GM19455 (cell line): Measurements from ENCODE around the gene SMG6.
"Not testable (repeated sequence)": the region's sequence is repeated elsewhere in the genome, so short reads cannot be mapped to it uniquely, and the experiment has no call there.

Experiments
- ATAC-seq: cut with Tn5 transposase; IDR thresholded peaks from one replicate; pipeline ENCODE4 v1.9.1; 2021; ENCODE audit not compliant: unreplicated experiment

SMG6 gene

GRCh38 chr17:2207815-2208515 lies 95.6 kb downstream of the SMG6 start:
- no peak for ATAC-seq

- no peak for ATAC-seq
These were observed 99.2 kb downstream of the SMG6 start for GRCh38 chr17:2204393-2204792.

- ATAC-seq = no peak
These were observed 99.8 kb downstream of the SMG6 start for GRCh38 chr17:2203818-2204217.

GRCh38 chr17:2202996-2203575 lies 100.5 kb downstream of the SMG6 start:
- no peak for ATAC-seq

GRCh38 chr17:2202302-2202995 lies 101.1 kb downstream of the SMG6 start:
- no peak for ATAC-seq

GRCh38 chr17:2199386-2199785 lies 104.2 kb downstream of the SMG6 start:
- not testable (repeated sequence) for ATAC-seq

- ATAC-seq = no peak
These were observed 104.7 kb downstream of the SMG6 start for GRCh38 chr17:2198927-2199326.

- ATAC-seq = no peak
These were observed 106.3 kb downstream of the SMG6 start for GRCh38 chr17:2197271-2197670.

- ATAC-seq = no peak
These were observed 107.9 kb downstream of the SMG6 start for GRCh38 chr17:2195729-2196128.

- ATAC-seq = no peak
These were observed 108.7 kb downstream of the SMG6 start for GRCh38 chr17:2194889-2195335.

GRCh38 chr17:2192367-2193057 lies 111.1 kb downstream of the SMG6 start:
- ATAC-seq = no peak

GRCh38 chr17:2191785-2192184 lies 111.8 kb downstream of the SMG6 start:
- ATAC-seq = no peak

GRCh38 chr17:2191227-2191626 lies 112.4 kb downstream of the SMG6 start:
- ATAC-seq = no peak

GRCh38 chr17:2190014-2190413 lies 113.6 kb downstream of the SMG6 start:
- ATAC-seq = no peak

- no peak for ATAC-seq
These were observed 114.5 kb downstream of the SMG6 start for GRCh38 chr17:2188971-2189630.

- ATAC-seq = no peak
These were observed 115.8 kb downstream of the SMG6 start for GRCh38 chr17:2187758-2188157.

- ATAC-seq = no peak
These were observed 116.6 kb downstream of the SMG6 start for GRCh38 chr17:2186937-2187336.

GRCh38 chr17:2184993-2185931 lies 118.3 kb downstream of the SMG6 start:
- ATAC-seq = no peak

GRCh38 chr17:2183346-2183745 lies 120.2 kb downstream of the SMG6 start:
- ATAC-seq = no peak

- ATAC-seq = no peak
These were observed 121.6 kb downstream of the SMG6 start for GRCh38 chr17:2181897-2182448.
